Ovary (tissue), 3 donors: ENCODE measurements around the gene PLEKHA5.

Source experiments
- CTCF ChIP-seq, 3 donors: fragments of 450-650 bp in 2 of 3; fragments of 200-600 bp in 1 of 3; IDR thresholded peaks; one replicate each; pipeline versions ENCODE4 v1.5.1 to v1.8.0; 2016 to 2022; ENCODE audit warnings: antibody characterized with exemption in 3 of 3, mild to moderate bottlenecking in 1 of 3
- EP300 ChIP-seq: sonication (generic); formaldehyde crosslinking; IDR thresholded peaks from one replicate; pipeline ENCODE4 v1.6.1; 2017; ENCODE audit warnings: antibody characterized with exemption
- POLR2A ChIP-seq: fragments of 450-650 bp; IDR thresholded peaks from one replicate; pipeline ENCODE4 v1.6.1; 2017; ENCODE audit warnings: antibody characterized with exemption, mild to moderate bottlenecking, moderate library complexity
- donor health status: DM: no; HTN: no; CAD: no.

DNA sequence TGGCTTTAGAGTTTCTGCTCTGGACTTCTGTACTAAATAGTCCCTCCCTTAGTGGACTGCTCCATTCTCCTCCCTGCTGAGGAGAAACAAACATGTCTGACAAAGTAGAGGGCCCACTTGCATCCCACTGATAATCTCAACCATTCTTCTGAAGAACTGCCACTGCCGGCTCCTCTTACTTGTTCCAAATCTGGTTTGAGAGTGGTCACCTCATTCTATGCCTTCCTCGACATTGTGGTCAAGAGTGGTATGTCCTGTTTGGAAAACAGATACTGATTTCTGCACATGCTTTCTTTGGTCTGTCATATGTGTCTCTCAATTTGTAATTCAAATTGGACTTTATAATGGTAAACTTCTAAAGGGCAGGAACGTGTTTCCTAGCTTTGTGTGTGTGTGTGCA lies 36.3 kb upstream of the PLEKHA5 start:
- no peak for TF ChIP-seq POLR2A
- TF ChIP-seq CTCF (IDR thresholded peaks at IDR 0.05) = no peak
- TF ChIP-seq EP300 = no peak
